Prostate gland (tissue), 2 donors: ENCODE results near the gene USP21.

Source experiments
- POLR2A ChIP-seq: fragments of 450-650 bp; IDR thresholded peaks from one replicate; pipeline ENCODE4 v1.6.1; 2016; ENCODE audit warnings: antibody characterized with exemption, mild to moderate bottlenecking
- POLR2AphosphoS5 ChIP-seq: sonication (generic); formaldehyde crosslinking; IDR thresholded peaks from one replicate; pipeline ENCODE4 v1.6.1; 2017; ENCODE audit warnings: antibody characterized with exemption
- TF ChIP-seq, protein P1 (sequence below), 4 experiments: fragments of 200-600 bp in 2 of 4; fragments of 450-650 bp in 2 of 4; sonication (generic) in 2 of 4; IDR thresholded peaks; 1 replicate in 3 of 4; 2 replicates in 1 of 4; pipeline ENCODE4 v1.5.1; 2016 to 2019; ENCODE audit warnings: antibody characterized with exemption in 4 of 4, mild to moderate bottlenecking in 2 of 4, moderate library complexity in 2 of 4

DNA sequence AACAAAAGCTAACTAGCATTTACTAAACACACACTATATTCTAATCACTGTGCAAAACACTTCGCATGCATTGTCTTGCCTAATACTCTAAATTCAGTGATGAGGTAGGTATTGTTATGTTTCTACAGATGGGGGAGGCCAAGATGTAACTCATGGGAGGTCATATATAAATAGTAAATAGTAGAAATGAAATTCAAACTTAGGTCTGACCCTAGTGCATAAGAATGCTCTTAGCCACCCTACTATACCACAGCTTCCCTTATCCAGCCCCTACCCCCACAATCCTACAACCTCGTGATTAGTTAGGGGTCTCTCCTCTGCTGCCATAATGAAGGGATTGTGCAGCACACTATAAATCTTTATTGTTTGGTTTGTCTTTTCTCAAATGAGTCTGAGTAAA, 44.7 kb upstream of the USP21 start:
- TF ChIP-seq POLR2A: no peak
- TF ChIP-seq, protein P1, sequence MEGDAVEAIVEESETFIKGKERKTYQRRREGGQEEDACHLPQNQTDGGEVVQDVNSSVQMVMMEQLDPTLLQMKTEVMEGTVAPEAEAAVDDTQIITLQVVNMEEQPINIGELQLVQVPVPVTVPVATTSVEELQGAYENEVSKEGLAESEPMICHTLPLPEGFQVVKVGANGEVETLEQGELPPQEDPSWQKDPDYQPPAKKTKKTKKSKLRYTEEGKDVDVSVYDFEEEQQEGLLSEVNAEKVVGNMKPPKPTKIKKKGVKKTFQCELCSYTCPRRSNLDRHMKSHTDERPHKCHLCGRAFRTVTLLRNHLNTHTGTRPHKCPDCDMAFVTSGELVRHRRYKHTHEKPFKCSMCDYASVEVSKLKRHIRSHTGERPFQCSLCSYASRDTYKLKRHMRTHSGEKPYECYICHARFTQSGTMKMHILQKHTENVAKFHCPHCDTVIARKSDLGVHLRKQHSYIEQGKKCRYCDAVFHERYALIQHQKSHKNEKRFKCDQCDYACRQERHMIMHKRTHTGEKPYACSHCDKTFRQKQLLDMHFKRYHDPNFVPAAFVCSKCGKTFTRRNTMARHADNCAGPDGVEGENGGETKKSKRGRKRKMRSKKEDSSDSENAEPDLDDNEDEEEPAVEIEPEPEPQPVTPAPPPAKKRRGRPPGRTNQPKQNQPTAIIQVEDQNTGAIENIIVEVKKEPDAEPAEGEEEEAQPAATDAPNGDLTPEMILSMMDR (IDR thresholded peaks at IDR 0.05): no peak
- no peak for TF ChIP-seq POLR2AphosphoS5
